Aorta (tissue), 5 donors: ENCODE measurements around the gene CDH26. TPM values are rescaled to one million over a fixed set of nuclear protein-coding genes. Genes with fewer than 3 reads are reported as not detected.
"Not testable (repeated sequence)": the region's sequence is repeated elsewhere in the genome, so short reads cannot be mapped to it uniquely, and the experiment has no call there.

Experiments
- ATAC-seq: fragments of 200-7000 bp; cut with Tn5 transposase; one replicate; pipeline ENCODE4 v1.9.1; 2022; ENCODE audit warnings: moderate library complexity; ENCODE audit not compliant: low FRiP score
- DNase-seq, 2 donors: peaks; one replicate each; pipeline ENCODE4 v3.0.0-alpha.2; 2020
- H3K27ac ChIP-seq, 2 donors: one replicate each; pipeline ENCODE4 v1.5.1; 2013; ENCODE audit warnings: low read length in 2 of 2, mild to moderate bottlenecking in 2 of 2, moderate library complexity in 2 of 2, control low read depth in 1 of 2, inconsistent platforms in 1 of 2, low read depth in 1 of 2
- H3K27me3 ChIP-seq, 2 donors: one replicate each; pipeline ENCODE4 v1.6.1; 2013; ENCODE audit warnings: control low read depth in 1 of 2, low read length in 1 of 2, mild to moderate bottlenecking in 1 of 2, moderate library complexity in 1 of 2; ENCODE audit not compliant: insufficient read depth in 2 of 2, control insufficient read depth in 1 of 2
- H3K36me3 ChIP-seq, 2 donors: one replicate each; pipeline ENCODE4 v1.6.1; 2013; ENCODE audit warnings: control low read depth in 1 of 2, low read length in 1 of 2, mild to moderate bottlenecking in 1 of 2; ENCODE audit not compliant: insufficient read depth in 2 of 2, control insufficient read depth in 1 of 2
- H3K4me1 ChIP-seq, 2 donors: one replicate each; pipeline ENCODE4 v1.6.1; 2013; ENCODE audit warnings: low read length in 2 of 2, control low read depth in 1 of 2, mild to moderate bottlenecking in 1 of 2, moderate library complexity in 1 of 2; ENCODE audit not compliant: insufficient read depth in 2 of 2, control insufficient read depth in 1 of 2
- H3K4me3 ChIP-seq, 2 donors: one replicate each; pipeline ENCODE4 v1.5.1; 2013; ENCODE audit warnings: low read length in 2 of 2, control low read depth in 1 of 2, mild to moderate bottlenecking in 1 of 2
- H3K9me3 ChIP-seq: one replicate; pipeline ENCODE4 v1.6.1; 2013; ENCODE audit warnings: mild to moderate bottlenecking, low read length; ENCODE audit not compliant: control insufficient read depth
- WGBS, 2 donors: extraction: QIAGEN DNeasy Blood & Tissue Kit; methylation state at CpG; one replicate each; pipeline ENCODE4 v1.1.7; 2013; 5-methylcytosine and 5-hydroxymethylcytosine counted together
- intact Hi-C, 2 donors: fragments of 100-400 bp; cut with DNase I; formaldehyde crosslinking; loops; one replicate each; pipeline versions ENCODE4 v1.14.2 to v1.15.0; 2022
- polyA plus RNA-seq, 2 donors: library from polyadenylated mRNA; stranded (reverse); fragments of 200-250 nt; gene quantifications; one replicate each; pipeline ENCODE4 v1.2.3, GENCODE V29; 2013
- total RNA-seq, 2 donors: library from RNA; stranded (reverse); fragmentation: NEBNext Ultra II Directional; extraction: Animal tissue kit (Norgen Biotek cat#: 25700); gene quantifications; one replicate each; pipeline ENCODE4 v1.2.1, GENCODE V29; 2021
- donor health status: healthy with polysubstance abuse.
- donor health status: Bipolar disorder and iron deficiency.
- donor health status: DM: no; HTN: no; CAD: no.
- donor health status: DM: no; HTN: no; CAD: no.
- donor health status: DM: yes; HTN: yes; CAD: no.

The CDH26 gene
- total and polyA plus RNA-seq, 4 donors: 1.2 to 4.5 (median 2.8) TPM; not detected in 1

DNA sequence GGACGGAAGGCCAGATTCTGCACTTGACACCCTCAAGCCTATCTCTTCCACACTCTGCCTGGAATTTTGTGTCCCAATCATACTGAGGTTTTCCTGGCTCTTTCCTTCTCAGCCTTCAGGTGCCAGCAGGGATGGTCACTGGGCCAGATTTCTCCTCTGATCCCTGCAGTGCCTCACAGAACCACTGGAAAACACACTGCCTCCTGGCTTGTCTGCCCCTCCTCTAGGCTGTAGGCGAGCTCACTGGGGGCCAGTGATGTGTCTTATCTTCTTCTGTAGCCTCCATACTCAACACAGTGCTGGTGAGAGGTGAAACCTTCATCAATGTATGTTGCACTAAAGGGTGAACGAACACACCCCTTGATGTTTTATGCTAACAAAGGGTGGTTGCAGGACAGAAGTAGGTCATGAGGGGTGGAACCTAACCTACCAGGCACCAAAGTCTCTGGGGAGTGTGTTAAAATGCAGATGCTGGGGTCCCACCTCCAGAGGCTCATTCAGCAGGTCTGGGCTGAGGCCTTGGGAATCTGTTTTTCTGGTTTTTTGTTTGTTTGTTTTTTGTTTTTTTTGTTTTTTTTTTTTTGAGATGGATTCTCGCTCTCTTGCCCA lies 80.3 kb downstream of the CDH26 start:
- H3K4me1 ChIP-seq: no peaks in the 10 kb centered on the region
- intact Hi-C loops: no loop called here
- DNase-seq: peak in 1 of 2 donors; percentile 53
- H3K36me3 ChIP-seq: no peaks in the 10 kb centered on the region
- 62 to 85% methylated on average over 4 of the region's 4 CpGs for WGBS, 2 donors
- no peak overlapping the region for H3K4me3 ChIP-seq
- H3K9me3 ChIP-seq: no peaks in the 10 kb centered on the region
- no peak overlapping the region for H3K27ac ChIP-seq
- ATAC-seq: no peak
- peaks cover 0 to 2% of the 10 kb centered on the region in 2 donors for H3K27me3 ChIP-seq

DNA sequence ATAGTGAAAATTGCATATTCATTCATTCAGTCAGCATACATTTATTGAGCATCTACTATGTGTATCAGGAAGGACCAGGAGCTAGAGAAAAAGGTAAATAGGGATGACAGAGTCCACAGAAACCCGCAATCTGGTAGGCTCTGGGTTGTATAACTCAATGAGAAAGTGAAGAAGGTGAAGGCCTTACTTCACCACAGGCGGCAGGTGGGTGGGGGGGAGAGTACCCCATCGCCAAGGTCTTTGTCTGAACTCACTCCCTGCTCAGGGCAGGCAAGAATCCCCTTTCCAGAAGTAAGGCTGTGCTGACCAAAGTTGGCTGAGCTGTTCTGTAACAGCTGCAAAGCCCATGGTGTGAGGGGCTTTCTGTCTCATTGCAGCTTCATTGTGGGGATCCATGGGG lies 81.3 kb downstream of the CDH26 start:
- H3K9me3 ChIP-seq: no peaks in the 10 kb centered on the region
- WGBS, 2 donors: 89 to 94% methylated on average over 3 of the region's 3 CpGs
- DNase-seq (no peak), ATAC-seq (no peak)
- intact Hi-C loops: no loop called here
- no peaks in the 10 kb centered on the region for H3K36me3 ChIP-seq
- peaks cover 0 to 2% of the 10 kb centered on the region in 2 donors for H3K27me3 ChIP-seq
- H3K4me1 ChIP-seq: no peaks in the 10 kb centered on the region
- H3K4me3 ChIP-seq: no peak overlapping the region
- no peak overlapping the region for H3K27ac ChIP-seq

- Histone ChIP-seq H3K4me1 (no peaks in the 10 kb centered on the region), H3K27me3 (peaks cover 0 to 2% of the 10 kb centered on the region in 2 donors), H3K36me3 (no peaks in the 10 kb centered on the region), H3K4me3 (no peak overlapping the region), H3K9me3 (no peaks in the 10 kb centered on the region), H3K27ac (no peak overlapping the region)
- ATAC-seq (no peak), DNase-seq (no peak)
- WGBS, 2 donors: 93 to 95% methylated on average over 8 of the region's 8 CpGs
- intact Hi-C loops: no loop called here
Measured at GRCh38 chr20:60040471-60041162, 82.4 kb downstream of the CDH26 start.

DNA sequence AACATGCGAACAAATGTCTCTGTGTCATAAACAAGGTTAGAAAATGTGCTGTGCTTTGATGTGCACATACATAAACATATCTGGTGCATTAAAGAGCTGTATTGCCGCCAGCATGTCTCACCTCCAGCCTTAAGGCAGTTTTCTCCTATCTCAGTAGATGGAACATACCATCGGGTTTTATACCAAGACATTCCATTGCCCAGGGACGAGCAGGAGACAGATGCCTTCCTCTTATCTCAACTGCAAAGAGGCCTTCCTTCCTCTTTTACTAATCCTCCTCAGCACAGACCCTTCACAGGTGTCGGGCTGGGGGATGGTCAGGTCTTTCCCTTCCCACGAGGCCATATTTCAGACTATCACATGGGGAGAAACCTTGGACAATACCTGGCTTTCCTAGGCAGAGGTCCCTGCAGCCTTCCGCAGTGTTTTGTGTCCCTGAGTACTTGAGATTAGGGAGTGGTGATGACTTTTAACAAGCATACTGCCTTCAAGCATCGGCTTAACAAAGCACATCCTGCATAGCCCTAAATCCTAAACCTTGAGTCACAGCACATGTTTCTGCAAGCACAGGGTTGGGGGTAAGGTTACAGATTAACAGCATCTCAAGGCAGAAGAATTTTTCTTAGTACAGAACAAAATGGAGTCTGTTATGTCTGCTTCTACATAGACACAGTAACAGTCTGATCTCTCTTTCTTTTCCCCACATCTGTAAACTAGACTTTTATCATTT lies 83.4 kb downstream of the CDH26 start:
- H3K4me1 ChIP-seq, H3K9me3 ChIP-seq, H3K4me3 ChIP-seq, DNase-seq, H3K27ac ChIP-seq, H3K27me3 ChIP-seq, ATAC-seq, H3K36me3 ChIP-seq, intact Hi-C loops: not testable (repeated sequence)
- 44 to 55% methylated on average over 8 of the region's 8 CpGs for WGBS, 2 donors

DNA sequence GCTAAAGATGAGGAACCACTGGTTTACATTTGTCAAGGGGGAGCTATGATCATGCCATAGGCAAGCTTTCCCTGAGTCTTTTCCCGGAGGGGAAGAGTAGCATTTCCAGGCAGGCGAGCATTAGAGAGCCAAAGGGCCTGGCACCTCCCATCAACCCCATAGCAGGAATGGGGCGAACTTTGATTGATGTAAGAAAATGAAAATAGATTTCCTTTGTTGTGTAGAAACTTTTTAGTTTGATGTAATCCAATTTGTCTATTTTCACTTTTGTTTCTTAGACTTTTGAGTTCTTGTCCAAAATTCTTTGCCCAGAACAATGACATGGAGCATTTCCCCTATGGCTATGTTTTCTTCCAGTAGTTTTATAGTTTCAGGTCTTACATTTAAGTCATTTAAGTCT lies 85.2 kb downstream of the CDH26 start:
- no peaks in the 10 kb centered on the region for H3K9me3 ChIP-seq
- H3K27me3 ChIP-seq: peaks cover 0 to 2% of the 10 kb centered on the region in 2 donors
- no peaks in the 10 kb centered on the region for H3K4me1 ChIP-seq
- 73 to 87% methylated on average over 3 of the region's 3 CpGs for WGBS, 2 donors
- H3K4me3 ChIP-seq: no peak overlapping the region
- no peak for ATAC-seq
- H3K36me3 ChIP-seq: no peaks in the 10 kb centered on the region
- intact Hi-C loops: no loop called here
- H3K27ac ChIP-seq: no peak overlapping the region
- no peak for DNase-seq

DNA sequence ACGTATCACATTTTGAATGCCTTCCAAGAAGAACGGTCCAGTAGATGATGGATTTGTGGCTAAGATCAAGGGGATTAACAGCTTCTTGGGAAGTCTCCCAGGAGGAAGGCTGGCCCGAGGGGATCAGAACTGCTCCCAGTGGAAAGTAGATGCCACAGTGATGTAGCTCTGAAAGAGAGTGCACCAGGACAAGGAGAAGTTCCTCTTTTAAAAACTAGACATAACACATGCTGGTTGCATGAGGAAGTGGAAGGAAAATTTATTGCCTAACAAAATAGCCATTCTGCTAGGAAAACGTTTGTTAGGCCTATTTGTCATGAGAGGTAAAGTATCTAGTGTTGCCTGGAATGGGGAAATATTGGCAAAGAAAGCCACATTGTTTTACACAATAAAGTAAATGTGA lies 87.8 kb downstream of the CDH26 start:
- DNase-seq: no peak

GRCh38 chr20:60046436-60046835 lies 88.2 kb downstream of the CDH26 start:
- ATAC-seq (no peak), DNase-seq (peak in 1 of 2 donors; percentile 56)
- Histone ChIP-seq H3K27me3 (no peaks in the 10 kb centered on the region), H3K36me3 (no peaks in the 10 kb centered on the region), H3K9me3 (no peaks in the 10 kb centered on the region), H3K27ac (no peak overlapping the region), H3K4me1 (no peaks in the 10 kb centered on the region), H3K4me3 (no peak overlapping the region)
- intact Hi-C loops: no loop called here
- 73 to 88% methylated on average over 2 of the region's 2 CpGs for WGBS, 2 donors

More for the DNA sequence above, 87.8 kb downstream of the CDH26 start:
- ATAC-seq: no peak
- Histone ChIP-seq H3K4me3 (no peak overlapping the region), H3K9me3 (no peaks in the 10 kb centered on the region), H3K36me3 (no peaks in the 10 kb centered on the region), H3K27ac (no peak overlapping the region), H3K27me3 (no peaks in the 10 kb centered on the region), H3K4me1 (no peaks in the 10 kb centered on the region)
- intact Hi-C loops: no loop called here
- 8 to 9% methylated on average over 4 of the region's 4 CpGs for WGBS, 2 donors

- no peaks in the 10 kb centered on the region for H3K36me3 ChIP-seq
- 89 to 91% methylated on average over 8 of the region's 8 CpGs for whole genome bisulfite sequencing, 2 donors
- ATAC-seq (no peak), DNase-seq (no peak)
- no peaks in the 10 kb centered on the region for H3K27me3 ChIP-seq
- no peaks in the 10 kb centered on the region for H3K9me3 ChIP-seq
- H3K27ac ChIP-seq: no peak overlapping the region
- no peak overlapping the region for H3K4me3 ChIP-seq
- no peaks in the 10 kb centered on the region for H3K4me1 ChIP-seq
- intact Hi-C loops: no loop called here
Measured at GRCh38 chr20:60046860-60047259, 88.6 kb downstream of the CDH26 start.
